ENCODE measurements around the gene CTNS. TPM values are rescaled to one million over a fixed set of nuclear protein-coding genes. Genes with fewer than 3 reads are reported as not detected.

The CTNS gene
- total and polyA plus RNA-seq, 2 of the 13 experiments (the other 11 are each of a cell fraction or from before 2014, with no cell fraction given), result 9.5 to 13.7 TPM

DNA sequence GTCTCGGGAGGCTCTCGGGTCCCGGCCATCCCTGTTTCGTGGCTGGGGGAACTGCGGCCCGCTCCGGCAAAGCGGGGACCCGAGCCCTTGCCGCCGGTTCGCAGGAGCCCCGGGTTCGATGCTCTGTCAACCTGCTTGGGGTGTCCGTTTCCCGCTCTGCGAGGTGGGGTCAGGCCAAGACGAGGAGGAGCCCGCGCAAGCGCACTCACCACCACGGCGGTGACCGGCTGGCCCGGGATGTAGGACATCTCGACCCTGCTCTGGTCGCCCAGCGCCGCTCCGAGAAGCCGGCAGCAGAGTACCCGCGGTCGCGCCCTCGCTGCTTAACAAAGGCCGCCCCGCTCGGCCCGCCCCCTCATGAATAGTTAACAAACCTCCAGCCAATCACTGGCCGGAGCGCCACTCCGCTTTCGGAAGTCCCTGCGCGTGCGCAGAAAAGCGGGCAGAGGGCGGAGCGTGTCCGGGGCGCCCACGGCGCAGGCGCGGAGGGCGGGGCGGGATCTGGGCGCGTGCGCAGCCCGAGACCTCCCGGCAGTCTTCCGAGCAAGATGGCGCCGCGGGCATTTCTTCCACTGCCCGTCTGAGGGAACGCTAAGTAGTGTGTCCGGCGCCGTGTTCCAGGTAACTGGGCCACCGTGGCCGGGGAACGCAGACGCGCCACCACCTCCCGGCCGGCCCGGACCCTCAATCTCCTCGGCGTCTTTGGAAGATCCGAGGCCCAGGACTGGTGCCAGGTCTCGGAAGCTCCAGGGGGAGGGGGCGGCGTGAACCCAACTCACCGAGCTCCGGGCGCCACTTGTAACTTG is 31.9 kb downstream of the CTNS start, which contains the start of the genes EMC6 and TAX1BP3 (continued):
- 0 out of 2 replicates have a peak, but pooled peaks have one; percentile 64 for TF ChIP-seq ZNF772 (CRISPR knock-in tag; IDR thresholded peaks at IDR 0.05)
- no peak for TF ChIP-seq ZNF10 (CRISPR knock-in tag; IDR thresholded peaks at IDR 0.05; ENCODE audit: borderline replicate concordance, low read depth)
- TF ChIP-seq, protein P1, sequence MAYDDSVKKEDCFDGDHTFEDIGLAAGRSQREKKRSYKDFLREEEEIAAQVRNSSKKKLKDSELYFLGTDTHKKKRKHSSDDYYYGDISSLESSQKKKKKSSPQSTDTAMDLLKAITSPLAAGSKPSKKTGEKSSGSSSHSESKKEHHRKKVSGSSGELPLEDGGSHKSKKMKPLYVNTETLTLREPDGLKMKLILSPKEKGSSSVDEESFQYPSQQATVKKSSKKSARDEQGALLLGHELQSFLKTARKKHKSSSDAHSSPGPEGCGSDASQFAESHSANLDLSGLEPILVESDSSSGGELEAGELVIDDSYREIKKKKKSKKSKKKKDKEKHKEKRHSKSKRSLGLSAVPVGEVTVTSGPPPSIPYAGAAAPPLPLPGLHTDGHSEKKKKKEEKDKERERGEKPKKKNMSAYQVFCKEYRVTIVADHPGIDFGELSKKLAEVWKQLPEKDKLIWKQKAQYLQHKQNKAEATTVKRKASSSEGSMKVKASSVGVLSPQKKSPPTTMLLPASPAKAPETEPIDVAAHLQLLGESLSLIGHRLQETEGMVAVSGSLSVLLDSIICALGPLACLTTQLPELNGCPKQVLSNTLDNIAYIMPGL (CRISPR knock-in tag; IDR thresholded peaks at IDR 0.05; ENCODE audit: borderline replicate concordance in 1 of 2, low read depth in 1 of 2), result peak; percentile 16 to 49; a peak in 3 of 4 replicates
- TF ChIP-seq ZNF274 (CRISPR knock-in tag; IDR thresholded peaks at IDR 0.05), result peak; percentile 26; the same call in 1 of the 2 replicates
- 0 out of 2 replicates have a peak, but pooled peaks have one; percentile 44 for TF ChIP-seq ISL2 (CRISPR knock-in tag; IDR thresholded peaks at IDR 0.05)
- TF ChIP-seq, protein P2, sequence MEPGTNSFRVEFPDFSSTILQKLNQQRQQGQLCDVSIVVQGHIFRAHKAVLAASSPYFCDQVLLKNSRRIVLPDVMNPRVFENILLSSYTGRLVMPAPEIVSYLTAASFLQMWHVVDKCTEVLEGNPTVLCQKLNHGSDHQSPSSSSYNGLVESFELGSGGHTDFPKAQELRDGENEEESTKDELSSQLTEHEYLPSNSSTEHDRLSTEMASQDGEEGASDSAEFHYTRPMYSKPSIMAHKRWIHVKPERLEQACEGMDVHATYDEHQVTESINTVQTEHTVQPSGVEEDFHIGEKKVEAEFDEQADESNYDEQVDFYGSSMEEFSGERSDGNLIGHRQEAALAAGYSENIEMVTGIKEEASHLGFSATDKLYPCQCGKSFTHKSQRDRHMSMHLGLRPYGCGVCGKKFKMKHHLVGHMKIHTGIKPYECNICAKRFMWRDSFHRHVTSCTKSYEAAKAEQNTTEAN (CRISPR knock-in tag; conservative IDR thresholded peaks at IDR 0.05), result peak; percentile 55
- TF ChIP-seq, protein P3, sequence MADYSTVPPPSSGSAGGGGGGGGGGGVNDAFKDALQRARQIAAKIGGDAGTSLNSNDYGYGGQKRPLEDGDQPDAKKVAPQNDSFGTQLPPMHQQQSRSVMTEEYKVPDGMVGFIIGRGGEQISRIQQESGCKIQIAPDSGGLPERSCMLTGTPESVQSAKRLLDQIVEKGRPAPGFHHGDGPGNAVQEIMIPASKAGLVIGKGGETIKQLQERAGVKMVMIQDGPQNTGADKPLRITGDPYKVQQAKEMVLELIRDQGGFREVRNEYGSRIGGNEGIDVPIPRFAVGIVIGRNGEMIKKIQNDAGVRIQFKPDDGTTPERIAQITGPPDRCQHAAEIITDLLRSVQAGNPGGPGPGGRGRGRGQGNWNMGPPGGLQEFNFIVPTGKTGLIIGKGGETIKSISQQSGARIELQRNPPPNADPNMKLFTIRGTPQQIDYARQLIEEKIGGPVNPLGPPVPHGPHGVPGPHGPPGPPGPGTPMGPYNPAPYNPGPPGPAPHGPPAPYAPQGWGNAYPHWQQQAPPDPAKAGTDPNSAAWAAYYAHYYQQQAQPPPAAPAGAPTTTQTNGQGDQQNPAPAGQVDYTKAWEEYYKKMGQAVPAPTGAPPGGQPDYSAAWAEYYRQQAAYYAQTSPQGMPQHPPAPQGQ (CRISPR knock-in tag; IDR thresholded peaks at IDR 0.05; ENCODE audit: borderline replicate concordance), result no peak
- TF ChIP-seq HNRNPH1 (optimal IDR thresholded peaks at IDR 0.05; ENCODE audit: low read depth, low read length), result no peak
- TF ChIP-seq, protein P4, sequence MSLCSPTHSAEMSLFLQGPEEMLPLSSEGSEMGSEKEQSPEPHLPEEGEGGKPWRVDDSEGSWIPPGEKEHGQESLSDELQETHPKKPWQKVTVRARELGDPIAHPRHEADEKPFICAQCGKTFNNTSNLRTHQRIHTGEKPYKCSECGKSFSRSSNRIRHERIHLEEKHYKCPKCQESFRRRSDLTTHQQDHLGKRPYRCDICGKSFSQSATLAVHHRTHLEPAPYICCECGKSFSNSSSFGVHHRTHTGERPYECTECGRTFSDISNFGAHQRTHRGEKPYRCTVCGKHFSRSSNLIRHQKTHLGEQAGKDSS (CRISPR knock-in tag; IDR thresholded peaks at IDR 0.05; ENCODE audit: borderline replicate concordance, low read depth), result no peak
- TF ChIP-seq TCF7L2 (IDR thresholded peaks at IDR 0.05; ENCODE audit: low read depth, low read length), result no peak
- TF ChIP-seq IRX3 (CRISPR knock-in tag; IDR thresholded peaks at IDR 0.05; ENCODE audit: borderline replicate concordance, low read depth), result peak; percentile 33; the same call in 1 of the 2 replicates
- TF ChIP-seq, protein P5, sequence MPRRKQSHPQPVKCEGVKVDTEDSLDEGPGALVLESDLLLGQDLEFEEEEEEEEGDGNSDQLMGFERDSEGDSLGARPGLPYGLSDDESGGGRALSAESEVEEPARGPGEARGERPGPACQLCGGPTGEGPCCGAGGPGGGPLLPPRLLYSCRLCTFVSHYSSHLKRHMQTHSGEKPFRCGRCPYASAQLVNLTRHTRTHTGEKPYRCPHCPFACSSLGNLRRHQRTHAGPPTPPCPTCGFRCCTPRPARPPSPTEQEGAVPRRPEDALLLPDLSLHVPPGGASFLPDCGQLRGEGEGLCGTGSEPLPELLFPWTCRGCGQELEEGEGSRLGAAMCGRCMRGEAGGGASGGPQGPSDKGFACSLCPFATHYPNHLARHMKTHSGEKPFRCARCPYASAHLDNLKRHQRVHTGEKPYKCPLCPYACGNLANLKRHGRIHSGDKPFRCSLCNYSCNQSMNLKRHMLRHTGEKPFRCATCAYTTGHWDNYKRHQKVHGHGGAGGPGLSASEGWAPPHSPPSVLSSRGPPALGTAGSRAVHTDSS (CRISPR knock-in tag; conservative IDR thresholded peaks at IDR 0.05), result no peak; the same call in 1 of the 2 replicates
- TF ChIP-seq BRCA1 (CRISPR knock-in tag; IDR thresholded peaks at IDR 0.05), result peak; percentile 56
- TF ChIP-seq, protein P6, sequence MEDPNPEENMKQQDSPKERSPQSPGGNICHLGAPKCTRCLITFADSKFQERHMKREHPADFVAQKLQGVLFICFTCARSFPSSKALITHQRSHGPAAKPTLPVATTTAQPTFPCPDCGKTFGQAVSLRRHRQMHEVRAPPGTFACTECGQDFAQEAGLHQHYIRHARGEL (CRISPR knock-in tag; IDR thresholded peaks at IDR 0.05), result no peak
- TF ChIP-seq YY1 (IDR thresholded peaks at IDR 0.05; ENCODE audit: insufficient read depth, insufficient replicate concordance, low read depth, low read length), result peak; percentile 97
- TF ChIP-seq REXO4 (CRISPR knock-in tag; IDR thresholded peaks at IDR 0.05; ENCODE audit: borderline replicate concordance), result 0 out of 2 replicates have a peak, but pooled peaks have one; percentile 39
- peak; percentile 38; the same call in 1 of the 3 replicates for TF ChIP-seq MXI1 (IDR thresholded peaks at IDR 0.05; ENCODE audit: borderline replicate concordance, low read depth, low read length)
- TF ChIP-seq, protein P7, sequence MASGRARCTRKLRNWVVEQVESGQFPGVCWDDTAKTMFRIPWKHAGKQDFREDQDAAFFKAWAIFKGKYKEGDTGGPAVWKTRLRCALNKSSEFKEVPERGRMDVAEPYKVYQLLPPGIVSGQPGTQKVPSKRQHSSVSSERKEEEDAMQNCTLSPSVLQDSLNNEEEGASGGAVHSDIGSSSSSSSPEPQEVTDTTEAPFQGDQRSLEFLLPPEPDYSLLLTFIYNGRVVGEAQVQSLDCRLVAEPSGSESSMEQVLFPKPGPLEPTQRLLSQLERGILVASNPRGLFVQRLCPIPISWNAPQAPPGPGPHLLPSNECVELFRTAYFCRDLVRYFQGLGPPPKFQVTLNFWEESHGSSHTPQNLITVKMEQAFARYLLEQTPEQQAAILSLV (CRISPR knock-in tag; IDR thresholded peaks at IDR 0.05; ENCODE audit: borderline replicate concordance), result peak; percentile 52; the same call in 1 of the 2 replicates

Measured in HepG2 (cell line).